Measurements from ENCODE around the gene MYO7B. TPM values are rescaled to one million over a fixed set of nuclear protein-coding genes. Genes with fewer than 3 reads are reported as not detected.
A peak's percentile ranks its signal among the peaks of the same experiment; 100 is the strongest.

The MYO7B gene
- total and polyA plus RNA-seq, 9 of the 15 experiments (the other 6 are each of a cell fraction or from before 2014, with no cell fraction given), result 0.08 TPM; not detected in 8

DNA sequence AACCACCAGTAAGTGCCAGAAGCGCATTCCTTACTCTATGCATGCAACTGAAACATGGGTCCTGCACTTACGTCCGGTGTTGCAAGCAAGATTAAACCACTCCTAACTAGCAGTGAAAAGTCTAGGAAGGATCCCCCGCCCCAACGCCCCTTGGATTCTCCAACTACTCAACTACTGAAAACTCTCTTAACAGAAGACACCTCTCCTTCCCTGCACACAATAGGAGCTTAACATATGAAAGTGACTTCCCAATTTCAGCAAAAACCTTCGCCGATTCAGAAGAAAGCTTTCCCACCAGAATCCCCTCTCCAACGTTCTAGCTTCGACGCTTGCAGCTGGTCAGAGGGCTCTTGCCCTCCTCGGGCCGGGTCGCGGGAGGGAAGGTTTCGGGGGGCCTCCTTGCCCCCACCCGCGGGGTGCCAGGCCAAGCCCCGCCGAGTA is 9.8 kb upstream of the MYO7B start (continued):
- TF ChIP-seq, protein P1, sequence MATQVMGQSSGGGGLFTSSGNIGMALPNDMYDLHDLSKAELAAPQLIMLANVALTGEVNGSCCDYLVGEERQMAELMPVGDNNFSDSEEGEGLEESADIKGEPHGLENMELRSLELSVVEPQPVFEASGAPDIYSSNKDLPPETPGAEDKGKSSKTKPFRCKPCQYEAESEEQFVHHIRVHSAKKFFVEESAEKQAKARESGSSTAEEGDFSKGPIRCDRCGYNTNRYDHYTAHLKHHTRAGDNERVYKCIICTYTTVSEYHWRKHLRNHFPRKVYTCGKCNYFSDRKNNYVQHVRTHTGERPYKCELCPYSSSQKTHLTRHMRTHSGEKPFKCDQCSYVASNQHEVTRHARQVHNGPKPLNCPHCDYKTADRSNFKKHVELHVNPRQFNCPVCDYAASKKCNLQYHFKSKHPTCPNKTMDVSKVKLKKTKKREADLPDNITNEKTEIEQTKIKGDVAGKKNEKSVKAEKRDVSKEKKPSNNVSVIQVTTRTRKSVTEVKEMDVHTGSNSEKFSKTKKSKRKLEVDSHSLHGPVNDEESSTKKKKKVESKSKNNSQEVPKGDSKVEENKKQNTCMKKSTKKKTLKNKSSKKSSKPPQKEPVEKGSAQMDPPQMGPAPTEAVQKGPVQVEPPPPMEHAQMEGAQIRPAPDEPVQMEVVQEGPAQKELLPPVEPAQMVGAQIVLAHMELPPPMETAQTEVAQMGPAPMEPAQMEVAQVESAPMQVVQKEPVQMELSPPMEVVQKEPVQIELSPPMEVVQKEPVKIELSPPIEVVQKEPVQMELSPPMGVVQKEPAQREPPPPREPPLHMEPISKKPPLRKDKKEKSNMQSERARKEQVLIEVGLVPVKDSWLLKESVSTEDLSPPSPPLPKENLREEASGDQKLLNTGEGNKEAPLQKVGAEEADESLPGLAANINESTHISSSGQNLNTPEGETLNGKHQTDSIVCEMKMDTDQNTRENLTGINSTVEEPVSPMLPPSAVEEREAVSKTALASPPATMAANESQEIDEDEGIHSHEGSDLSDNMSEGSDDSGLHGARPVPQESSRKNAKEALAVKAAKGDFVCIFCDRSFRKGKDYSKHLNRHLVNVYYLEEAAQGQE (IDR thresholded peaks at IDR 0.05; ENCODE audit: borderline replicate concordance), result peak; percentile 33; the same call in 1 of the 2 replicates
- TF ChIP-seq, protein P1 (CRISPR knock-in tag; IDR thresholded peaks at IDR 0.05; ENCODE audit: low read depth), result no peak
- TF ChIP-seq HDGF (IDR thresholded peaks at IDR 0.05), result no peak
- TF ChIP-seq TAF1 (IDR thresholded peaks at IDR 0.05; ENCODE audit: control insufficient read depth, extremely low read depth, insufficient read depth, low read length, severe bottlenecking), result peak; percentile 23
- TF ChIP-seq PRDM10 (IDR thresholded peaks at IDR 0.05; ENCODE audit: partially characterized antibody), result peak; percentile 39
- TF ChIP-seq PURB (CRISPR knock-in tag; IDR thresholded peaks at IDR 0.05; ENCODE audit: low read depth), result no peak
- no peak for TF ChIP-seq HDAC2 (IDR thresholded peaks at IDR 0.05)
- TF ChIP-seq, protein P2, sequence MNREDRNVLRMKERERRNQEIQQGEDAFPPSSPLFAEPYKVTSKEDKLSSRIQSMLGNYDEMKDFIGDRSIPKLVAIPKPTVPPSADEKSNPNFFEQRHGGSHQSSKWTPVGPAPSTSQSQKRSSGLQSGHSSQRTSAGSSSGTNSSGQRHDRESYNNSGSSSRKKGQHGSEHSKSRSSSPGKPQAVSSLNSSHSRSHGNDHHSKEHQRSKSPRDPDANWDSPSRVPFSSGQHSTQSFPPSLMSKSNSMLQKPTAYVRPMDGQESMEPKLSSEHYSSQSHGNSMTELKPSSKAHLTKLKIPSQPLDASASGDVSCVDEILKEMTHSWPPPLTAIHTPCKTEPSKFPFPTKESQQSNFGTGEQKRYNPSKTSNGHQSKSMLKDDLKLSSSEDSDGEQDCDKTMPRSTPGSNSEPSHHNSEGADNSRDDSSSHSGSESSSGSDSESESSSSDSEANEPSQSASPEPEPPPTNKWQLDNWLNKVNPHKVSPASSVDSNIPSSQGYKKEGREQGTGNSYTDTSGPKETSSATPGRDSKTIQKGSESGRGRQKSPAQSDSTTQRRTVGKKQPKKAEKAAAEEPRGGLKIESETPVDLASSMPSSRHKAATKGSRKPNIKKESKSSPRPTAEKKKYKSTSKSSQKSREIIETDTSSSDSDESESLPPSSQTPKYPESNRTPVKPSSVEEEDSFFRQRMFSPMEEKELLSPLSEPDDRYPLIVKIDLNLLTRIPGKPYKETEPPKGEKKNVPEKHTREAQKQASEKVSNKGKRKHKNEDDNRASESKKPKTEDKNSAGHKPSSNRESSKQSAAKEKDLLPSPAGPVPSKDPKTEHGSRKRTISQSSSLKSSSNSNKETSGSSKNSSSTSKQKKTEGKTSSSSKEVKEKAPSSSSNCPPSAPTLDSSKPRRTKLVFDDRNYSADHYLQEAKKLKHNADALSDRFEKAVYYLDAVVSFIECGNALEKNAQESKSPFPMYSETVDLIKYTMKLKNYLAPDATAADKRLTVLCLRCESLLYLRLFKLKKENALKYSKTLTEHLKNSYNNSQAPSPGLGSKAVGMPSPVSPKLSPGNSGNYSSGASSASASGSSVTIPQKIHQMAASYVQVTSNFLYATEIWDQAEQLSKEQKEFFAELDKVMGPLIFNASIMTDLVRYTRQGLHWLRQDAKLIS (CRISPR knock-in tag; IDR thresholded peaks at IDR 0.05), result 0 out of 2 replicates have a peak, but pooled peaks have one; percentile 46
- TF ChIP-seq JUN (IDR thresholded peaks at IDR 0.05; ENCODE audit: borderline replicate concordance, low read depth, low read length), result no peak
- TF ChIP-seq JUN (CRISPR knock-in tag; IDR thresholded peaks at IDR 0.05; ENCODE audit: borderline replicate concordance), result 0 out of 2 replicates have a peak, but pooled peaks have one; percentile 27
- TF ChIP-seq ZNF3 (CRISPR knock-in tag; IDR thresholded peaks at IDR 0.05), result no peak

All from K562 (cell line).